HG03439 (cell line): ENCODE data around the gene GAGE12C.
"Not testable (repeated sequence)": the region's sequence is repeated elsewhere in the genome, so short reads cannot be mapped to it uniquely, and the experiment has no call there.

ENCODE experiments used
- ATAC-seq: cut with Tn5 transposase; IDR thresholded peaks from one replicate; pipeline ENCODE4 v1.9.1; 2021; ENCODE audit warnings: mild to moderate bottlenecking, moderate library complexity; ENCODE audit not compliant: unreplicated experiment

The GAGE12C gene

GRCh38 chrX:49531877-49532276, at the start of gene GAGE12C:
Gene GAGE12C (plus strand): TSS chrX:49532177. CDS start chrX:49533332, 1,155 bp downstream.
- not testable (repeated sequence) for ATAC-seq

- not testable (repeated sequence) for ATAC-seq
Measured at GRCh38 chrX:49541433-49541832, 9.5 kb downstream of the GAGE12C start, which contains the start of gene GAGE12D. Gene GAGE12D (plus strand): TSS chrX:49541733. CDS start chrX:49542888, 1,155 bp downstream.

DNA sequence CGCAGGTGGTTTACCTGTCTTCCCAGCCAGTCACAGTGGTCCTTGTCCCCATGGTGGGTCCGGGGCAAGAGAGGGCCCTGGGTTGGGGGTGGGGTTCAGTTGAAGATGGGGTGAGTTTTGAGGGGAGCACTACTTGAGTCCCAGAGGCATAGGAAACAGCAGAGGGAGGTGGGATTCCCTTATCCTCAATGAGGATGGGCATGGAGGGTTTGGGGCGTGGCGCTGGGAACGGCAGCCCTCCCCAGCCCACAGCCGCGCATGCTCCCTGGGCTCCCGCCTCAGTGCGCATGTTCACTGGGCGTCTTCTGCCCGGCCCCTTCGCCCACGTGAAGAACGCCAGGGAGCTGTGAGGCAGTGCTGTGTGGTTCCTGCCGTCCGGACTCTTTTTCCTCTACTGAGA, 19.0 kb downstream of the GAGE12C start, which contains the start of gene GAGE12E:
GAGE12E (plus strand) TSS at position 301 of the 400 bp plus-strand sequence. CDS start 1,155 bp downstream, outside the sequence.
- ATAC-seq, result not testable (repeated sequence)

- ATAC-seq, result not testable (repeated sequence)
Measured at GRCh38 chrX:49560542-49560941, 28.6 kb downstream of the GAGE12C start, which contains the start of gene GAGE12F. Gene GAGE12F (plus strand): TSS chrX:49560842. CDS start chrX:49561997, 1,155 bp downstream.

DNA sequence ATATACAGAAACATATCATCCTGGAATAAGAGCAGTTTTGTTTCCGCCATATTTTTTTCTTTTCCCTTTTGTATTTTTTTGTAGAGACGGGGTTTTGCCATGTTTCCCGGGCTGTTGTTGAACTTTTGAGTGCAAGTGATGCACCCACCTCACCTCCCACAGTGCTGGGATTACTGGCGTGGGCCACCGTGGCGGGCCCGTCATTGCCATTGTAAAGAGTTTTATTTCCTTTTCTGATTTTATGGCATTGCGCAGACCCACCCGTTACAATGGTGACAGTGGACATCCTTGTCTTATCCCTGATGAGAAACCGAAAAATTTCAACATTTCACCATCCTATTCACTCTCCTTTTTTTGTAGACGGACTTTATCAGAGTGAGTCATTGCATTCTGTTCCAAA, 36.8 kb downstream of the GAGE12C start:
- ATAC-seq, result not testable (repeated sequence)

DNA sequence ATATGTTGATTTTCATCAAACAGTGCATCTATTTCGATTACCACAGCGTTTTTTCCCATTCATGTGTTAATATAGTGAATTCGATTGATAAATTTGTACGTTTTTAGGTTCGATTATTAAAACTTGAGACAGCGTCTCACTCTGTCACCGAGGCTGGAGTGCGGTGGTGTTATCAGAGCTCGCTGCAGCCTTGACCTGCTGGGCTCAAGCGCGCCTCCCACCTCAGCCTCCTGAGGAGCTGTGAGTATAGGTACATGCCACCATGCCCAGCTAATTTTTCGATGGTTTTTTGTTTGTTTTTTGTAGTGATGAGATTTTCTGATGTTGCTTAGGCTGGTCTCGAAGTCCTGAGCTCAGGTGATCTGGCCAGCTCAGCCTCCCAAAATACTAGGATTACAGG, 37.2 kb downstream of the GAGE12C start:
- ATAC-seq, result not testable (repeated sequence)

DNA sequence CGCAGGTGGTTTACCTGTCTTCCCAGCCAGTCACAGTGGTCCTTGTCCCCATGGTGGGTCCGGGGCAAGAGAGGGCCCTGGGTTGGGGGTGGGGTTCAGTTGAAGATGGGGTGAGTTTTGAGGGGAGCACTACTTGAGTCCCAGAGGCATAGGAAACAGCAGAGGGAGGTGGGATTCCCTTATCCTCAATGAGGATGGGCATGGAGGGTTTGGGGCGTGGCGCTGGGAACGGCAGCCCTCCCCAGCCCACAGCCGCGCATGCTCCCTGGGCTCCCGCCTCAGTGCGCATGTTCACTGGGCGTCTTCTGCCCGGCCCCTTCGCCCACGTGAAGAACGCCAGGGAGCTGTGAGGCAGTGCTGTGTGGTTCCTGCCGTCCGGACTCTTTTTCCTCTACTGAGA, 38.1 kb downstream of the GAGE12C start, which contains the start of gene GAGE12G:
GAGE12G (plus strand) TSS at position 301 of the 400 bp plus-strand sequence. CDS start 1,155 bp downstream, outside the sequence.
- ATAC-seq, result not testable (repeated sequence)

DNA sequence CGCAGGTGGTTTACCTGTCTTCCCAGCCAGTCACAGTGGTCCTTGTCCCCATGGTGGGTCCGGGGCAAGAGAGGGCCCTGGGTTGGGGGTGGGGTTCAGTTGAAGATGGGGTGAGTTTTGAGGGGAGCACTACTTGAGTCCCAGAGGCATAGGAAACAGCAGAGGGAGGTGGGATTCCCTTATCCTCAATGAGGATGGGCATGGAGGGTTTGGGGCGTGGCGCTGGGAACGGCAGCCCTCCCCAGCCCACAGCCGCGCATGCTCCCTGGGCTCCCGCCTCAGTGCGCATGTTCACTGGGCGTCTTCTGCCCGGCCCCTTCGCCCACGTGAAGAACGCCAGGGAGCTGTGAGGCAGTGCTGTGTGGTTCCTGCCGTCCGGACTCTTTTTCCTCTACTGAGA, 47.7 kb downstream of the GAGE12C start, which contains the start of gene GAGE12H:
GAGE12H (plus strand) TSS at position 301 of the 400 bp plus-strand sequence. CDS start 1,155 bp downstream, outside the sequence.
- not testable (repeated sequence) for ATAC-seq
